H1 (cell line): Measurements from ENCODE around the gene ZNF629. TPM values are rescaled to one million over a fixed set of nuclear protein-coding genes. Genes with fewer than 3 reads are reported as not detected.

Experiments used
- CTCF ChIA-PET: fragments of 300-600 bp; sonication (Branson Sonifier 250); formaldehyde crosslinking; loops from one replicate; lab custom pipeline; 2021; ENCODE audit not compliant: partially characterized antibody; lab: Charles Lee
- POLR2A ChIA-PET: fragments of 300-600 bp; sonication (Branson Sonifier 250); formaldehyde crosslinking; loops from one replicate; lab custom pipeline; 2021; ENCODE audit warnings: inconsistent platforms; ENCODE audit not compliant: partially characterized antibody; lab: Charles Lee
- DNase-seq, 2 experiments: peaks; one replicate each; pipeline versions ENCODE4 v3.0.0 to v3.0.0-alpha.2; 2010 to 2022; ENCODE audit warnings: low spot score in 2 of 2, low read depth in 1 of 2, mixed read lengths in 1 of 2
- FAIRE-seq: peaks from 2 replicates; lab custom pipeline; 2011; peaks lifted over from hg19 to GRCh38; lab: Jason Lieb, UNC
- H2AFZ ChIP-seq: 2 replicates; pipeline ENCODE4 v1.8.1; 2012; ENCODE audit warnings: low read length, inconsistent platforms
- H2AK5ac ChIP-seq: 2 replicates; pipeline ENCODE4 v1.6.1; 2013; ENCODE audit warnings: low read depth, low read length
- H2BK120ac ChIP-seq: replicated peaks from 2 replicates; pipeline ENCODE3; 2013; ENCODE audit warnings: low read depth, low read length, inconsistent platforms
- H2BK12ac ChIP-seq: 2 replicates; pipeline ENCODE4 v1.6.1; 2013; ENCODE audit warnings: low read depth, low read length
- H2BK15ac ChIP-seq: 2 replicates; pipeline ENCODE4 v1.6.1; 2013; ENCODE audit warnings: low read length
- H2BK20ac ChIP-seq: 2 replicates; pipeline ENCODE4 v1.6.1; 2013; ENCODE audit warnings: low read length
- H2BK5ac ChIP-seq: 2 replicates; pipeline ENCODE4 v1.6.1; 2013; ENCODE audit warnings: low read depth, low read length
- H3K14ac ChIP-seq: 2 replicates; pipeline ENCODE4 v1.6.1; 2013; ENCODE audit warnings: inconsistent platforms; ENCODE audit not compliant: insufficient read length
- H3K18ac ChIP-seq: 2 replicates; pipeline ENCODE4 v1.6.1; 2013; ENCODE audit warnings: low read length; ENCODE audit errors: extremely low read depth
- H3K23ac ChIP-seq: 2 replicates; pipeline ENCODE4 v1.6.1; 2013; ENCODE audit warnings: inconsistent platforms; ENCODE audit not compliant: insufficient read length
- H3K23me2 ChIP-seq: 2 replicates; pipeline ENCODE4 v1.6.1; 2013; ENCODE audit warnings: low read depth, low read length
- H3K27ac ChIP-seq: 2 replicates; pipeline ENCODE4 v1.6.1; 2011; ENCODE audit warnings: low read depth, low read length, inconsistent platforms
- H3K27me3 ChIP-seq, 4 experiments: replicated peaks in 1 of 4; 1 replicate in 1 of 4; 2 replicates in 3 of 4; pipeline versions ENCODE4 v1.6.1 to v1.8.1; 2011 to 2013; ENCODE audit warnings: low read length in 3 of 4, mild to moderate bottlenecking in 3 of 4, inconsistent platforms in 2 of 4, mixed read lengths in 2 of 4, moderate library complexity in 1 of 4; ENCODE audit not compliant: control insufficient read depth in 3 of 4, insufficient read depth in 3 of 4; ENCODE audit errors: extremely low read depth in 1 of 4
- H3K36me3 ChIP-seq, 4 experiments: 2 replicates each; pipeline versions ENCODE4 v1.6.1 to v1.8.1; 2011 to 2013; ENCODE audit warnings: mild to moderate bottlenecking in 4 of 4, low read length in 3 of 4, moderate library complexity in 2 of 4, control low read depth in 1 of 4, inconsistent platforms in 1 of 4; ENCODE audit not compliant: insufficient read depth in 4 of 4, control insufficient read depth in 2 of 4
- H3K4ac ChIP-seq: replicated peaks from 2 replicates; pipeline ENCODE3; 2013; ENCODE audit warnings: low read length, low read depth, mixed read lengths, inconsistent platforms; ENCODE audit not compliant: insufficient read length
- H3K4me1 ChIP-seq, 4 experiments: replicated peaks in 1 of 4; 1 replicate in 1 of 4; 2 replicates in 3 of 4; pipeline versions ENCODE4 v1.6.1 to v1.8.1; 2011 to 2013; ENCODE audit warnings: low read length in 3 of 4, inconsistent platforms in 2 of 4, mixed read lengths in 1 of 4; ENCODE audit not compliant: insufficient read depth in 4 of 4, control insufficient read depth in 3 of 4
- H3K4me2 ChIP-seq, 2 experiments: 2 replicates each; pipeline versions ENCODE4 v1.6.1 to v1.8.1; 2011 to 2013; ENCODE audit warnings: low read depth in 2 of 2, low read length in 2 of 2, control low read depth in 1 of 2, inconsistent platforms in 1 of 2, mild to moderate bottlenecking in 1 of 2; ENCODE audit not compliant: insufficient read depth in 1 of 2
- H3K4me3 ChIP-seq, 4 experiments: fragments of 200-600, 300-600 bp in 1 of 4; sonication (generic), shearing (Covaris generic), sonication (Bioruptor Twin) in 1 of 4; 2 replicates each; pipeline versions ENCODE4 v1.5.1 to v1.8.1; 2011 to 2016; ENCODE audit warnings: low read length in 4 of 4, low read depth in 3 of 4, control low read depth in 2 of 4, inconsistent platforms in 2 of 4, mild to moderate bottlenecking in 2 of 4, mixed read lengths in 1 of 4, moderate library complexity in 1 of 4; ENCODE audit not compliant: insufficient read depth in 2 of 4; ENCODE audit errors: extremely low read depth in 1 of 4
- H3K56ac ChIP-seq: replicated peaks from 2 replicates; pipeline ENCODE3; 2013; ENCODE audit warnings: low read depth, mild to moderate bottlenecking, mixed read lengths, low read length, inconsistent platforms; ENCODE audit not compliant: insufficient read length
- H3K79me1 ChIP-seq: 2 replicates; pipeline ENCODE4 v1.6.1; 2013; ENCODE audit warnings: low read depth, low read length, control low read depth
- H3K79me2 ChIP-seq, 2 experiments: 2 replicates each; pipeline versions ENCODE4 v1.6.1 to v1.8.1; 2012 to 2013; ENCODE audit warnings: low read length in 2 of 2, mild to moderate bottlenecking in 2 of 2, inconsistent platforms in 1 of 2; ENCODE audit not compliant: insufficient read depth in 2 of 2, control insufficient read depth in 1 of 2
- H3K9ac ChIP-seq, 4 experiments: replicated peaks in 1 of 4; 1 replicate in 1 of 4; 2 replicates in 3 of 4; pipeline versions ENCODE4 v1.6.1 to v1.8.1; 2011 to 2013; ENCODE audit warnings: low read depth in 3 of 4, low read length in 3 of 4, control low read depth in 2 of 4, mild to moderate bottlenecking in 2 of 4, moderate library complexity in 2 of 4, inconsistent platforms in 1 of 4; ENCODE audit errors: extremely low read depth in 1 of 4
- H3K9me3 ChIP-seq, 2 experiments: 2 replicates each; pipeline versions ENCODE4 v1.6.1 to v1.8.1; 2012 to 2013; ENCODE audit warnings: mild to moderate bottlenecking in 2 of 2, moderate library complexity in 2 of 2, control low read depth in 1 of 2, inconsistent platforms in 1 of 2, low read depth in 1 of 2, low read length in 1 of 2, mixed read lengths in 1 of 2; ENCODE audit not compliant: insufficient read depth in 2 of 2
- H4K20me1 ChIP-seq, 2 experiments: replicated peaks in 1 of 2; 2 replicates each; pipeline versions ENCODE3 to v1.8.1; 2011 to 2013; ENCODE audit warnings: inconsistent platforms in 2 of 2, low read length in 2 of 2, mild to moderate bottlenecking in 1 of 2; ENCODE audit not compliant: insufficient read depth in 2 of 2, control insufficient read depth in 1 of 2
- H4K5ac ChIP-seq: 2 replicates; pipeline ENCODE4 v1.6.1; 2013; ENCODE audit warnings: low read length, low read depth, mixed read lengths, inconsistent platforms; ENCODE audit not compliant: insufficient read length
- H4K8ac ChIP-seq: 2 replicates; pipeline ENCODE4 v1.8.0; 2013; ENCODE audit warnings: mild to moderate bottlenecking, moderate library complexity, low read length, inconsistent platforms; ENCODE audit not compliant: insufficient read depth; ENCODE audit errors: extremely low read depth
- H4K91ac ChIP-seq: replicated peaks from 2 replicates; pipeline ENCODE3; 2013; ENCODE audit warnings: low read length, mixed read lengths, inconsistent platforms; ENCODE audit not compliant: insufficient read length
- EZH2 ChIP-seq: fragments of 200-600 bp; sonication (generic); IDR thresholded peaks from 2 replicates; pipeline ENCODE4 v1.7.1; 2012; ENCODE audit warnings: low read depth, mild to moderate bottlenecking, moderate library complexity, low read length, inconsistent platforms; ENCODE audit not compliant: severe bottlenecking
- FOSL1 ChIP-seq: IDR thresholded peaks from 2 replicates; pipeline ENCODE4 v1.6.1; 2011; ENCODE audit warnings: mild to moderate bottlenecking, low read depth, low read length, moderate library complexity; ENCODE audit not compliant: insufficient read depth
- POLR2A ChIP-seq, 2 experiments: IDR thresholded peaks; 1 replicate in 1 of 2; 2 replicates in 1 of 2; pipeline ENCODE4 v1.6.1; 2011; ENCODE audit warnings: low read depth in 2 of 2, low read length in 2 of 2, mild to moderate bottlenecking in 2 of 2; ENCODE audit errors: control extremely low read depth in 1 of 2
- POU5F1 ChIP-seq: IDR thresholded peaks from 2 replicates; pipeline ENCODE4 v1.6.1; 2011; ENCODE audit warnings: low read depth, mild to moderate bottlenecking, low read length, moderate library complexity
- RFX5 ChIP-seq: IDR thresholded peaks from 2 replicates; pipeline ENCODE4 v1.6.1; 2011; ENCODE audit warnings: low read depth, low read length, improper control_type of control experiment, borderline replicate concordance
- TAF1 ChIP-seq: IDR thresholded peaks from 2 replicates; pipeline ENCODE4 v1.6.1; 2011; ENCODE audit warnings: mild to moderate bottlenecking, low read depth, low read length
- TCF12 ChIP-seq: IDR thresholded peaks from 2 replicates; pipeline ENCODE4 v1.6.1; 2011; ENCODE audit warnings: low read depth, mild to moderate bottlenecking, low read length
- WGBS, 2 experiments: shearing (Covaris generic) in 1 of 2; methylation state at CpG; one replicate each; pipeline versions ENCODE4 v1.1.6 to v1.1.7; 2013 to 2015; ENCODE audit warnings: low lambda C conversion rate in 2 of 2, mixed read lengths in 2 of 2, inconsistent platforms in 1 of 2, low coverage in 1 of 2, missing lambda C conversion rate in 1 of 2; ENCODE audit not compliant: insufficient replicate concordance in 2 of 2, insufficient coverage in 1 of 2, insufficient read length in 1 of 2; ENCODE audit errors: extremely low coverage in 1 of 2, missing lambda C conversion rate in 1 of 2; 5-methylcytosine and 5-hydroxymethylcytosine counted together
- polyA plus RNA-seq, 7 experiments: library from polyadenylated mRNA; depleted of rRNA in 3 of 7; stranded (reverse) in 5 of 7; unstranded in 2 of 7; fragments of >200 nt in 5 of 7; fragments of 200-250 nt in 2 of 7; gene quantifications; 1 replicate in 5 of 7; 2 replicates in 1 of 7; 4 replicates in 1 of 7; pipeline versions ENCODE4 v1.2.1 to v1.2.3, GENCODE V29; 2011 to 2013; ENCODE audit warnings: missing spikeins in 2 of 7, mixed read lengths in 2 of 7
- total RNA-seq: library from RNA; stranded (reverse); fragmentation: NEBNext Ultra II Directional; extraction: Animal tissue kit (Norgen Biotek cat#: 25700); gene quantifications from 2 replicates; pipeline ENCODE4 v1.2.1, GENCODE V29; 2021
- TF ChIP-seq, protein P1 (sequence below): IDR thresholded peaks from 2 replicates; pipeline ENCODE4 v1.6.1; 2012; ENCODE audit warnings: inconsistent platforms

Gene ZNF629
- total and polyA plus RNA-seq, 2 of the 8 experiments (the other 6 are each of a cell fraction or from before 2014, with no cell fraction given), result 11.0 to 19.5 TPM

DNA sequence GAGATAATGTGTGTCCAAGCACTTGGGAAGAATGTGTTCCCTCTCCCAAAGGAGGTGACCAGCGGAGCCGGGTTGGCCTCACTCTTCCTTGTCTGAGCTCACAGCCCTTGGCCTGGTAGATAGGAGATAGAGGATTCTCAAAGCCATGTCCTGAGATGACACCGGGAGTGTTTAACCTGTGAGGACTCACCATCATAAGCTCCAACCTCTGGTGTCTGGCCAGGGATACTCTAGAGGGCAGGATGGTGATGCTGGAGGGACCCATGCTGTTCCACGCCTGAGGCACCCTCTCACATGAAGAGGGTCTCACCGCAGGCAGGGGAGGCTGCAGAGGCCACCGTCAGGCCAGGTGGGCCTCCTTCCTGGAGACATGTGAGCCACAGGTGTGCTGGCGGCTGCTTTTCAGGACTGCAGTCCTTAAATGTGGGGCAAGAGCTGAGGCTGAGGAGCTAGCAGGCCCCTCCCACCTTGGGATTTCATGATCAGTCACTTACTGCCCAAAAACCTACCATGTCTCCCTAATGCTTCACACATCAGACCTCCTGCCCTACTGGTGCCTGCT lies 6.6 kb upstream of the ZNF629 start:
- Histone ChIP-seq H3K9ac (no peak overlapping the region), H4K5ac (no peak overlapping the region), H3K4ac (no peak overlapping the region), H2BK120ac (no peak overlapping the region), H3K14ac (no peak overlapping the region), H3K23me2 (no peaks in the 10 kb centered on the region), H2BK15ac (no peak overlapping the region), H3K36me3 (no peaks in the 10 kb centered on the region), H4K20me1 (no peaks in the 10 kb centered on the region), H3K4me2 (no peak overlapping the region), H2BK12ac (no peak overlapping the region), H3K9me3 (no peaks in the 10 kb centered on the region), H3K79me2 (no peaks in the 10 kb centered on the region), H3K27me3 (peaks cover 0 to 3% (median 0%) of the 10 kb centered on the region in 4 experiments; a peak in 2 of 7 replicates), H2BK5ac (no peak overlapping the region), H3K4me3 (no peak overlapping the region), H4K8ac (no peak overlapping the region), H3K23ac (no peak overlapping the region), H3K4me1 (no peaks in the 10 kb centered on the region), H3K18ac (no peak overlapping the region), H2BK20ac (no peak overlapping the region), H3K27ac (no peak overlapping the region), H3K79me1 (no peaks in the 10 kb centered on the region), H2AK5ac (no peak overlapping the region), H2AFZ (no peak overlapping the region), H3K56ac (no peak overlapping the region), H4K91ac (no peak overlapping the region)
- ChIA-PET POLR2A (interaction anchor here (0.6 to 2.4 kb wide), 8 partner anchors 10 to 103 kb away, joined by 3 to 9 read pairs (median 5); no protein-coding TSS in a partner anchor), CTCF (interaction anchor here (0.8 to 3.2 kb wide), 6 partner anchors 8 to 53 kb away, joined by 3 to 21 read pairs (median 4); no protein-coding TSS in a partner anchor)
- FAIRE-seq (no peak), DNase-seq (no peak)
- 77% methylated on average over 6 of the region's 7 CpGs; no CpG with 5 or more reads in 1 of the 2 experiments for WGBS, 2 experiments
- no peak for TF ChIP-seq TCF12
- no peak for TF ChIP-seq POLR2A (IDR thresholded peaks at IDR 0.05; ENCODE audit: control extremely low read depth in 1 of 2, low read depth in 2 of 2, low read length in 2 of 2)
- TF ChIP-seq FOSL1, result no peak
- TF ChIP-seq EZH2, result no peak
- no peak for TF ChIP-seq POU5F1
- no peak for TF ChIP-seq RFX5
- TF ChIP-seq, protein P1, sequence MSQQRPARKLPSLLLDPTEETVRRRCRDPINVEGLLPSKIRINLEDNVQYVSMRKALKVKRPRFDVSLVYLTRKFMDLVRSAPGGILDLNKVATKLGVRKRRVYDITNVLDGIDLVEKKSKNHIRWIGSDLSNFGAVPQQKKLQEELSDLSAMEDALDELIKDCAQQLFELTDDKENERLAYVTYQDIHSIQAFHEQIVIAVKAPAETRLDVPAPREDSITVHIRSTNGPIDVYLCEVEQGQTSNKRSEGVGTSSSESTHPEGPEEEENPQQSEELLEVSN, result no peak
- TF ChIP-seq TAF1, result no peak
